Measurements from ENCODE around the gene PRPSAP2.
"Not testable (repeated sequence)": the region's sequence is repeated elsewhere in the genome, so short reads cannot be mapped to it uniquely, and the experiment has no call there.

Gene PRPSAP2

GRCh38 chr17:18857864-18858566 is at the start of gene PRPSAP2:
Gene PRPSAP2, plus strand, starts transcription at chr17:18858131. Its CDS starts 7,703 bp downstream, at chr17:18865834.
- peak; percentile 71 for DNase-seq

GRCh38 chr17:18815924-18816323 is 42.0 kb upstream of the PRPSAP2 start:
- DNase-seq = not testable (repeated sequence)

- not testable (repeated sequence) for DNase-seq
Observed at GRCh38 chr17:18816489-18817371, 41.2 kb upstream of the PRPSAP2 start.

- not testable (repeated sequence) for DNase-seq
Observed at GRCh38 chr17:18821430-18821829, 36.5 kb upstream of the PRPSAP2 start.

- not testable (repeated sequence) for DNase-seq
Observed at GRCh38 chr17:18827613-18828012, 30.3 kb upstream of the PRPSAP2 start.

- no peak for DNase-seq
Observed at GRCh38 chr17:18848501-18848900, 9.4 kb upstream of the PRPSAP2 start.

- DNase-seq = no peak
Observed at GRCh38 chr17:18850679-18851078, 7.3 kb upstream of the PRPSAP2 start.

- no peak for DNase-seq
Observed at GRCh38 chr17:18851201-18851600, 6.7 kb upstream of the PRPSAP2 start.

- no peak for DNase-seq
Observed at GRCh38 chr17:18854956-18855355, 3.0 kb upstream of the PRPSAP2 start.

GRCh38 chr17:18855831-18856569 is 1.9 kb upstream of the PRPSAP2 start:
- peak; percentile 62 for DNase-seq

- DNase-seq = no peak
Observed at GRCh38 chr17:18856570-18856915, 1.4 kb upstream of the PRPSAP2 start.

- no peak for DNase-seq
Observed at GRCh38 chr17:18858567-18859245, 775 bp downstream of the PRPSAP2 start.

GRCh38 chr17:18859256-18859655 is 1.3 kb downstream of the PRPSAP2 start:
- no peak for DNase-seq

- no peak for DNase-seq
Observed at GRCh38 chr17:18860161-18860972, 2.4 kb downstream of the PRPSAP2 start.

- no peak for DNase-seq
Observed at GRCh38 chr17:18862011-18862410, 4.1 kb downstream of the PRPSAP2 start.

- DNase-seq = not testable (repeated sequence)
Observed at GRCh38 chr17:18864996-18865395, 7.1 kb downstream of the PRPSAP2 start.

- DNase-seq = no peak
Observed at GRCh38 chr17:18866866-18867813, 9.2 kb downstream of the PRPSAP2 start.

- DNase-seq = no peak
Observed at GRCh38 chr17:18877104-18877645, 19.2 kb downstream of the PRPSAP2 start.

GRCh38 chr17:18888766-18889290 is 30.9 kb downstream of the PRPSAP2 start:
- no peak for DNase-seq

- DNase-seq = no peak
Observed at GRCh38 chr17:18889658-18890057, 31.7 kb downstream of the PRPSAP2 start.
